ENCODE data around the gene NKPD1. TPM values are rescaled to one million over a fixed set of nuclear protein-coding genes. Genes with fewer than 3 reads are reported as not detected.

NKPD1 gene
- total and polyA plus RNA-seq, 10 of the 15 experiments (the other 5 are each of a cell fraction or from before 2014, with no cell fraction given), result 0.05 to 0.18 (median 0.06) TPM; not detected in 7

DNA sequence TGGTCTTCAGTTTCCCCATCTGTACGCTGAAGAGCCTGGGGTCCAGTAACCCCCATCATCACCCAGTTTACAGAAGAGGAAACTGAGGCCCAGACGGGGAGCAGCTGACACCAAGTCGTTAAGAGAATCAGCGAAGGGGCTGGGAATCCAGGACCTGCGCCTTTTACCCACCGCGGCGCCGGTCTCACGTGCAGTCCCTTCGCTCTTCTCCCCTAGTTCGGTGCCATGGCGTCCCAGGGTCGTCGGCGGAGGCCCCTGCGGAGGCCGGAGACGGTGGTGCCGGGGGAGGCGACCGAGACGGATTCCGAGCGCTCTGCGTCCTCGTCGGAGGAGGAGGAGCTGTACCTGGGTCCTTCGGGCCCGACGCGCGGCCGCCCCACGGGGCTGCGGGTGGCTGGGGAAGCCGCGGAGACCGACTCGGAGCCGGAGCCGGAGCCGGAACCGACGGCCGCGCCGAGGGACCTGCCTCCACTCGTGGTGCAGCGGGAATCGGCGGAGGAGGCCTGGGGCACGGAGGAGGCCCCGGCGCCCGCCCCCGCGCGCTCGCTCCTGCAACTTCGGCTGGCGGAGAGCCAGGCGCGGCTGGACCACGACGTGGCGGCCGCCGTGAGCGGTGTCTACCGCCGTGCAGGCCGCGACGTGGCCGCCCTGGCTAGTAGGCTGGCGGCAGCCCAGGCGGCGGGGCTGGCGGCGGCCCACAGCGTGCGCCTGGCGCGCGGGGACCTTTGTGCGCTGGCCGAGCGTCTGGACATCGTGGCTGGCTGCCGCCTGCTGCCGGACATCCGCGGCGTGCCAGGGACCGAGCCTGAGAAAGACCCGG, 18.5 kb upstream of the NKPD1 start (continued):
- TF ChIP-seq KDM1A (IDR thresholded peaks at IDR 0.05; ENCODE audit: borderline replicate concordance) (no peak), RELA (IDR thresholded peaks at IDR 0.05; ENCODE audit: borderline replicate concordance, partially characterized antibody) (no peak), GATAD2B (conservative IDR thresholded peaks at IDR 0.05; ENCODE audit: low read depth) (peak; percentile 79; the same call in 1 of the 2 replicates), SMARCA5 (IDR thresholded peaks at IDR 0.05) (peak; percentile 54; the same call in 1 of the 2 replicates), TAF1 (IDR thresholded peaks at IDR 0.05; ENCODE audit: borderline replicate concordance, low read depth, low read length) (no peak), NR2C1 (IDR thresholded peaks at IDR 0.05) (no peak), CHD4 (IDR thresholded peaks at IDR 0.05) (no peak), RAD51 (IDR thresholded peaks at IDR 0.05) (no peak), EP300 (IDR thresholded peaks at IDR 0.05; ENCODE audit: borderline replicate concordance in 1 of 2, control insufficient read depth in 1 of 2, low read depth in 2 of 2, low read length in 2 of 2) (no peak)
- TF ChIP-seq, protein P1, sequence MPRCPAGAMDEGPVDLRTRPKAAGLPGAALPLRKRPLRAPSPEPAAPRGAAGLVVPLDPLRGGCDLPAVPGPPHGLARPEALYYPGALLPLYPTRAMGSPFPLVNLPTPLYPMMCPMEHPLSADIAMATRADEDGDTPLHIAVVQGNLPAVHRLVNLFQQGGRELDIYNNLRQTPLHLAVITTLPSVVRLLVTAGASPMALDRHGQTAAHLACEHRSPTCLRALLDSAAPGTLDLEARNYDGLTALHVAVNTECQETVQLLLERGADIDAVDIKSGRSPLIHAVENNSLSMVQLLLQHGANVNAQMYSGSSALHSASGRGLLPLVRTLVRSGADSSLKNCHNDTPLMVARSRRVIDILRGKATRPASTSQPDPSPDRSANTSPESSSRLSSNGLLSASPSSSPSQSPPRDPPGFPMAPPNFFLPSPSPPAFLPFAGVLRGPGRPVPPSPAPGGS (IDR thresholded peaks at IDR 0.05; ENCODE audit: borderline replicate concordance, insufficient read depth, low read depth, low read length, poor library complexity, severe bottlenecking), result no peak
- TF ChIP-seq, protein P2, sequence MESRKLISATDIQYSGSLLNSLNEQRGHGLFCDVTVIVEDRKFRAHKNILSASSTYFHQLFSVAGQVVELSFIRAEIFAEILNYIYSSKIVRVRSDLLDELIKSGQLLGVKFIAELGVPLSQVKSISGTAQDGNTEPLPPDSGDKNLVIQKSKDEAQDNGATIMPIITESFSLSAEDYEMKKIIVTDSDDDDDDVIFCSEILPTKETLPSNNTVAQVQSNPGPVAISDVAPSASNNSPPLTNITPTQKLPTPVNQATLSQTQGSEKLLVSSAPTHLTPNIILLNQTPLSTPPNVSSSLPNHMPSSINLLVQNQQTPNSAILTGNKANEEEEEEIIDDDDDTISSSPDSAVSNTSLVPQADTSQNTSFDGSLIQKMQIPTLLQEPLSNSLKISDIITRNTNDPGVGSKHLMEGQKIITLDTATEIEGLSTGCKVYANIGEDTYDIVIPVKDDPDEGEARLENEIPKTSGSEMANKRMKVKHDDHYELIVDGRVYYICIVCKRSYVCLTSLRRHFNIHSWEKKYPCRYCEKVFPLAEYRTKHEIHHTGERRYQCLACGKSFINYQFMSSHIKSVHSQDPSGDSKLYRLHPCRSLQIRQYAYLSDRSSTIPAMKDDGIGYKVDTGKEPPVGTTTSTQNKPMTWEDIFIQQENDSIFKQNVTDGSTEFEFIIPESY (IDR thresholded peaks at IDR 0.05), result no peak
- TF ChIP-seq, protein P3, sequence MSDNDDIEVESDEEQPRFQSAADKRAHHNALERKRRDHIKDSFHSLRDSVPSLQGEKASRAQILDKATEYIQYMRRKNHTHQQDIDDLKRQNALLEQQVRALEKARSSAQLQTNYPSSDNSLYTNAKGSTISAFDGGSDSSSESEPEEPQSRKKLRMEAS (IDR thresholded peaks at IDR 0.05; ENCODE audit: low read depth, low read length), result no peak
